ENCODE data around the gene RNF187. TPM values are rescaled to one million over a fixed set of nuclear protein-coding genes. Genes with fewer than 3 reads are reported as not detected.
A peak's percentile ranks its signal among the peaks of the same experiment; 100 is the strongest.

Gene RNF187
- polyA plus RNA-seq, 1 donor (not counting 4 experiments of a cell fraction or from before 2014, with no cell fraction given) = 65.8 TPM

DNA sequence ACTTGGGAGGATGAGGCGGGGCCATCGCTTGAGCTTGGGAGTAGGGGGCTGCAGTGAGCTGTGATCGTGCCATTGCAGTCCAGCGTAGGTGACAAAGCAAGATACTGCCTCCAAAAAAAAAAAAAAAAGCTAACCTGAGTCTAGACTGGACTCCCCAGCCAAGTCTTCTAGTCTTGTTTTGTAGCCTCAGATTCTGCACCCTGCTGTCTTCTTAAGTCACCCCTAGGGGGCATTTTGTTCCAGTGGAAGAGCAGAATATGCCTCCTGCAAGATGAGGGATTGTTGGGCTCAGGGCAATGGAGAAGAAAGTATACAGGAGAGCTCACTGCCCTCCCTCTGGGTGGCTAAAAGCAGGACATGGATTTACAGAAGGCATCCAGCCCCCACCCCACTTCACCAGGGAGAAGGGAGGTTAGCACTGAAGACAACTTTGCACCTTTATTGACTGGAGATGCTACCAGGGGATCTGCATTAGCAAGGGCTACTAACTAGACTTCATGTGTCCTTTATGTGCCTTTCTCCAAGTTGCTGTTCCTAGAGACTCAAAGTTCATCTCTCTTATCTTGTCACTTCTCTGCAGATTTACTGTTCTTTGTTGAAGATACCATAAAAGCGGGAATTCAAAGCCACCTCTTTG is 15.3 kb upstream of the RNF187 start:
- no peak overlapping the region for H3K27ac ChIP-seq (ENCODE audit: control insufficient read depth, insufficient read depth, low read length)
- no peak overlapping the region for H3K4me3 ChIP-seq (ENCODE audit: control insufficient read depth in 2 of 3, extremely low read depth in 1 of 3, insufficient read depth in 2 of 3, low read depth in 1 of 3, low read length in 3 of 3)
- dilution Hi-C loops (cut with MboI; ENCODE audit: extremely low pct_ligation_motif_present, low sequenced_read_pairs) = no loop called here
- H3K4me2 ChIP-seq (ENCODE audit: control insufficient read depth, extremely low read depth, insufficient read depth, low read depth, low read length) = no peak overlapping the region
- no peaks in the 10 kb centered on the region for H4K20me1 ChIP-seq (ENCODE audit: control insufficient read depth, extremely low read depth, insufficient read depth, low read length)
- no peak for FAIRE-seq
- H3K9ac ChIP-seq (ENCODE audit: control insufficient read depth, extremely low read depth, insufficient read depth, low read length) = no peak overlapping the region
- no peaks in the 10 kb centered on the region for H3K79me2 ChIP-seq (ENCODE audit: control insufficient read depth, insufficient read depth, low read length)
- no peaks in the 10 kb centered on the region for H3K9me3 ChIP-seq (ENCODE audit: control insufficient read depth, low read depth, low read length)
- H3K27me3 ChIP-seq (ENCODE audit: control insufficient read depth, extremely low read depth, insufficient read depth, low read length) = peaks cover 36% of the 10 kb centered on the region
- H2AFZ ChIP-seq (ENCODE audit: control insufficient read depth, low read length) = no peak overlapping the region
- TF ChIP-seq EZH2 (IDR thresholded peaks at IDR 0.05; ENCODE audit: low read length) = no peak
- TF ChIP-seq, protein P1, sequence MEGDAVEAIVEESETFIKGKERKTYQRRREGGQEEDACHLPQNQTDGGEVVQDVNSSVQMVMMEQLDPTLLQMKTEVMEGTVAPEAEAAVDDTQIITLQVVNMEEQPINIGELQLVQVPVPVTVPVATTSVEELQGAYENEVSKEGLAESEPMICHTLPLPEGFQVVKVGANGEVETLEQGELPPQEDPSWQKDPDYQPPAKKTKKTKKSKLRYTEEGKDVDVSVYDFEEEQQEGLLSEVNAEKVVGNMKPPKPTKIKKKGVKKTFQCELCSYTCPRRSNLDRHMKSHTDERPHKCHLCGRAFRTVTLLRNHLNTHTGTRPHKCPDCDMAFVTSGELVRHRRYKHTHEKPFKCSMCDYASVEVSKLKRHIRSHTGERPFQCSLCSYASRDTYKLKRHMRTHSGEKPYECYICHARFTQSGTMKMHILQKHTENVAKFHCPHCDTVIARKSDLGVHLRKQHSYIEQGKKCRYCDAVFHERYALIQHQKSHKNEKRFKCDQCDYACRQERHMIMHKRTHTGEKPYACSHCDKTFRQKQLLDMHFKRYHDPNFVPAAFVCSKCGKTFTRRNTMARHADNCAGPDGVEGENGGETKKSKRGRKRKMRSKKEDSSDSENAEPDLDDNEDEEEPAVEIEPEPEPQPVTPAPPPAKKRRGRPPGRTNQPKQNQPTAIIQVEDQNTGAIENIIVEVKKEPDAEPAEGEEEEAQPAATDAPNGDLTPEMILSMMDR (optimal IDR thresholded peaks at IDR 0.05 in 1 of 3, IDR thresholded peaks at IDR 0.05 in 1 of 3, conservative IDR thresholded peaks at IDR 0.05 in 1 of 3; ENCODE audit: extremely low read depth in 1 of 3, insufficient read depth in 2 of 3, low read length in 3 of 3) = peak; percentile 55 to 66 (median 65)
- H3K9me1 ChIP-seq (ENCODE audit: control insufficient read depth, extremely low read depth, insufficient read depth, low read length) = no peaks in the 10 kb centered on the region
- H3K4me1 ChIP-seq (ENCODE audit: control insufficient read depth, extremely low read depth, insufficient read depth, low read length) = no peaks in the 10 kb centered on the region
- DNase-seq (ENCODE audit: low read depth, low spot score) = no peak
- H3K36me3 ChIP-seq (ENCODE audit: control insufficient read depth in 2 of 2, extremely low read depth in 1 of 2, insufficient read depth in 2 of 2, low read length in 2 of 2) = no peaks in the 10 kb centered on the region

DNA sequence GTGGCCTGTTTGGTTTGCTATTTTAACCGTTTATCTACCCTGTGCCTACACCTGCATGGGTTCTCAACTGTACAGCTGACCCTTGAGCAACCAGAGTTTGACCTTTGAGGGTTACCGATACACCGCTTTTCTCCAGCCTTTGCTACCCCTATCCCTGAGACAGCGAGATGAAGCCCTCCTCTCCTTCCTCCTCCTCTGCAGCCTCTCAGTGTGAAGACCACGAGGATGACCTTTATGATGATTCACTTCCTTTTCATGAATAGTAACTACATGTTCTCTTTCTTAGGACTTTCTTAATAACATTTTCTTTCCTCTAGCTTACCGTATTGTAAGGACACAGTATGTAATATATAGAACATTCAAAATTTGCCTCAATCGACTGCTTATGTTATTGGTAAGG is 14.5 kb upstream of the RNF187 start:
- TF ChIP-seq EZH2 (IDR thresholded peaks at IDR 0.05; ENCODE audit: low read length) = no peak
- Histone ChIP-seq H2AFZ (ENCODE audit: control insufficient read depth, low read length) (no peak overlapping the region), H3K27ac (ENCODE audit: control insufficient read depth, insufficient read depth, low read length) (no peak overlapping the region), H4K20me1 (ENCODE audit: control insufficient read depth, extremely low read depth, insufficient read depth, low read length) (no peaks in the 10 kb centered on the region), H3K4me3 (ENCODE audit: control insufficient read depth in 2 of 3, extremely low read depth in 1 of 3, insufficient read depth in 2 of 3, low read depth in 1 of 3, low read length in 3 of 3) (no peak overlapping the region), H3K79me2 (ENCODE audit: control insufficient read depth, insufficient read depth, low read length) (no peaks in the 10 kb centered on the region), H3K9ac (ENCODE audit: control insufficient read depth, extremely low read depth, insufficient read depth, low read length) (no peak overlapping the region), H3K4me2 (ENCODE audit: control insufficient read depth, extremely low read depth, insufficient read depth, low read depth, low read length) (no peak overlapping the region), H3K36me3 (ENCODE audit: control insufficient read depth in 2 of 2, extremely low read depth in 1 of 2, insufficient read depth in 2 of 2, low read length in 2 of 2) (no peaks in the 10 kb centered on the region), H3K9me3 (ENCODE audit: control insufficient read depth, low read depth, low read length) (no peaks in the 10 kb centered on the region), H3K9me1 (ENCODE audit: control insufficient read depth, extremely low read depth, insufficient read depth, low read length) (no peaks in the 10 kb centered on the region), H3K27me3 (ENCODE audit: control insufficient read depth, extremely low read depth, insufficient read depth, low read length) (peaks cover 30% of the 10 kb centered on the region), H3K4me1 (ENCODE audit: control insufficient read depth, extremely low read depth, insufficient read depth, low read length) (no peaks in the 10 kb centered on the region)
- FAIRE-seq (no peak), DNase-seq (ENCODE audit: low read depth, low spot score) (no peak)
- dilution Hi-C loops (cut with MboI; ENCODE audit: extremely low pct_ligation_motif_present, low sequenced_read_pairs) = no loop called here

GRCh38 chr1:228474507-228474906 is 12.7 kb upstream of the RNF187 start:
- H3K4me2 ChIP-seq (ENCODE audit: control insufficient read depth, extremely low read depth, insufficient read depth, low read depth, low read length) = no peak overlapping the region
- no peaks in the 10 kb centered on the region for H3K9me3 ChIP-seq (ENCODE audit: control insufficient read depth, low read depth, low read length)
- peaks cover 17% of the 10 kb centered on the region for H3K27me3 ChIP-seq (ENCODE audit: control insufficient read depth, extremely low read depth, insufficient read depth, low read length)
- no peaks in the 10 kb centered on the region for H3K36me3 ChIP-seq (ENCODE audit: control insufficient read depth in 2 of 2, extremely low read depth in 1 of 2, insufficient read depth in 2 of 2, low read length in 2 of 2)
- no peak overlapping the region for H3K9ac ChIP-seq (ENCODE audit: control insufficient read depth, extremely low read depth, insufficient read depth, low read length)
- no peak for TF ChIP-seq EZH2 (IDR thresholded peaks at IDR 0.05; ENCODE audit: low read length)
- TF ChIP-seq, protein P1 (optimal IDR thresholded peaks at IDR 0.05 in 1 of 3, IDR thresholded peaks at IDR 0.05 in 1 of 3, conservative IDR thresholded peaks at IDR 0.05 in 1 of 3; ENCODE audit: extremely low read depth in 1 of 3, insufficient read depth in 2 of 3, low read length in 3 of 3) = no peak
- no peaks in the 10 kb centered on the region for H3K79me2 ChIP-seq (ENCODE audit: control insufficient read depth, insufficient read depth, low read length)
- no peaks in the 10 kb centered on the region for H3K4me1 ChIP-seq (ENCODE audit: control insufficient read depth, extremely low read depth, insufficient read depth, low read length)
- no peak for FAIRE-seq
- no peak for DNase-seq (ENCODE audit: low read depth, low spot score)
- no peak overlapping the region for H3K4me3 ChIP-seq (ENCODE audit: control insufficient read depth in 2 of 3, extremely low read depth in 1 of 3, insufficient read depth in 2 of 3, low read depth in 1 of 3, low read length in 3 of 3)
- H3K27ac ChIP-seq (ENCODE audit: control insufficient read depth, insufficient read depth, low read length) = no peak overlapping the region
- H4K20me1 ChIP-seq (ENCODE audit: control insufficient read depth, extremely low read depth, insufficient read depth, low read length) = no peaks in the 10 kb centered on the region
- dilution Hi-C loops (cut with MboI; ENCODE audit: extremely low pct_ligation_motif_present, low sequenced_read_pairs) = no loop called here
- H3K9me1 ChIP-seq (ENCODE audit: control insufficient read depth, extremely low read depth, insufficient read depth, low read length) = no peaks in the 10 kb centered on the region
- H2AFZ ChIP-seq (ENCODE audit: control insufficient read depth, low read length) = no peak overlapping the region
